BLaER1 treated with 17β-estradiol and CSF1 and Interleukin-3, amounts not matched to agents 10 nM and 100 nM (cell line): ENCODE data around the gene COL11A2.
A peak's percentile ranks its signal among the peaks of the same experiment; 100 is the strongest.

Experiments
- H3K27ac ChIP-seq, 11 experiments: shearing (Covaris generic); formaldehyde crosslinking; 2 replicates each; pipeline ENCODE4 v1.8.1; 2022
- H3K27me3 ChIP-seq, 11 experiments: shearing (Covaris generic); formaldehyde crosslinking; 2 replicates each; pipeline ENCODE4 v1.8.1; 2022
- H3K36me3 ChIP-seq, 11 experiments: shearing (Covaris generic); formaldehyde crosslinking; 2 replicates each; pipeline ENCODE4 v1.8.1; 2022
- H3K4me1 ChIP-seq, 10 experiments: shearing (Covaris generic); formaldehyde crosslinking; 2 replicates each; pipeline ENCODE4 v1.8.1; 2022
- H3K4me2 ChIP-seq, 11 experiments: shearing (Covaris generic); formaldehyde crosslinking; 2 replicates each; pipeline ENCODE4 v1.8.1; 2022
- H3K4me3 ChIP-seq, 10 experiments: shearing (Covaris generic); formaldehyde crosslinking; 2 replicates each; pipeline ENCODE4 v1.8.1; 2022
- H3K9ac ChIP-seq, 11 experiments: shearing (Covaris generic); formaldehyde crosslinking; 2 replicates each; pipeline ENCODE4 v1.8.1; 2022
- H3K9me3 ChIP-seq, 11 experiments: shearing (Covaris generic); formaldehyde crosslinking; replicated peaks in 1 of 11; 2 replicates each; pipeline ENCODE4 v1.8.1; 2022
- H4K20me1 ChIP-seq, 11 experiments: shearing (Covaris generic); formaldehyde crosslinking; 2 replicates each; pipeline ENCODE4 v1.8.1; 2022
- Cebpa-rat ChIP-seq, 11 experiments: shearing (Covaris generic); IDR thresholded peaks; 2 replicates each; pipeline ENCODE4 v1.8.1; 2022

COL11A2 gene

DNA sequence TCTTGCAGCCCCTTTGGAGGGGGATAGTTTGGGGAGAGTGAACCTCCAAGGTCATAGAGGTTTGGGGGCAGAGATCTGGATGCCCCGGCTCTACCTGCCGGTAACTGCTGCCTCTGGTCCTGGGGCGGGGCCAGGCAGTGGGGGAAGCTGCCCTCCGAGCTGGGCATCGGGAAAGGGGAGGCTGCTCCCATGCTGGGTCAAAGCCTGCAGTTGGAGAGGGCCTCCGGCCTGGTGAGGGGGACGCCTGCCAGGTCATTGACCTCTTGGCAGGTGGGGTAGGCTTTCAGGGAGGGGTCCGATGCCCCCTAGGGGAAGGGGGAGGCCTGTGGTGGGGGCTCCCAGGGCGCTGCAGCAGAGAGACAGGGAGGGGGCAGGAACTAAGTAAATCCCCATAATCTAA lies 7.1 kb downstream of the COL11A2 start:
- Histone ChIP-seq H3K4me3 (no peak overlapping the region), H3K9me3 (peaks cover 0 to 28% (median 17%) of the 10 kb centered on the region in 11 experiments; a peak in 14 of 22 replicates), H3K27me3 (peaks cover 3 to 15% (median 12%) of the 10 kb centered on the region in 11 experiments; a peak in 13 of 22 replicates), H3K27ac (no peak overlapping the region), H3K4me2 (no peak overlapping the region), H3K4me1 (peaks cover 5 to 18% (median 14%) of the 10 kb centered on the region in 10 experiments; a peak in 19 of 20 replicates), H4K20me1 (no peaks in the 10 kb centered on the region), H3K9ac (no peak overlapping the region), H3K36me3 (no peaks in the 10 kb centered on the region)
- no peak for TF ChIP-seq Cebpa-rat (IDR thresholded peaks at IDR 0.05)

DNA sequence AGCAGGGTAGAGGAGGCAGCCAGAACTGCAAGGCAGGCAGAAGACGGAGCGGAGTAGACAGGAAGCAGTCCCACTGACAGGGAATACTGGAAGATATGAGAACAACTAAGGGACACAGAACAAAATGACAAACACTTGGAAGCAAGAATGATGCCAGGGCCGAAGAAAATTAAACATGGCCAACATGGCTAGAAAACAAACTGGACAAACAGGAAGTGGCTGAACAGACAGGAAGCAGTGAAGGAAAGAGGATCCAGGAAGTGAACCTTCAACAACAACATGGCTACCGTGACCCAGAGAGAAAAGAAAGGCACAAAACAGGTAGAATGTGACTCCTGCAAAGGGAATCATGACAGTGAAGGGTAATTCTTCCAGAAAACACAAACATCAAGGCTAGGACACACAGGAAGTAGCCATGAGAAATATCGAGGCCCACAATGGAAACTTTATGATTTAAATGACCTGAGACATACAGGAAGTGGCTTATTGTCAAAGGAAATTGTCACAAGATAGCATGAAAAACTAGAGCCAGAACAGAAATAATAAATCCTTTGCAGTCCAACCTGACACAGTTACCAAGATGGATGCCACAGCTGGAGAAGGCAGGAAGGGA lies 9.1 kb downstream of the COL11A2 start:
- Histone ChIP-seq H3K36me3 (no peaks in the 10 kb centered on the region), H3K4me2 (peak overlapping the region; percentile 34 to 69 (median 46)), H4K20me1 (no peaks in the 10 kb centered on the region), H3K9ac (peak overlapping the region in 6 of 11 experiments; percentile 12 to 48 (median 21); a peak in 7 of 22 replicates), H3K4me1 (peaks cover 5 to 25% (median 16%) of the 10 kb centered on the region in 10 experiments; a peak in 19 of 20 replicates), H3K27me3 (no peaks in the 10 kb centered on the region), H3K4me3 (peak overlapping the region in 6 of 10 experiments; percentile 2 to 21 (median 9); a peak in 8 of 20 replicates), H3K9me3 (peaks cover 0 to 28% (median 17%) of the 10 kb centered on the region in 11 experiments; a peak in 14 of 22 replicates), H3K27ac (peak overlapping the region; percentile 61 to 84 (median 74); a peak in 21 of 22 replicates)
- TF ChIP-seq Cebpa-rat (IDR thresholded peaks at IDR 0.05), result no peak

DNA sequence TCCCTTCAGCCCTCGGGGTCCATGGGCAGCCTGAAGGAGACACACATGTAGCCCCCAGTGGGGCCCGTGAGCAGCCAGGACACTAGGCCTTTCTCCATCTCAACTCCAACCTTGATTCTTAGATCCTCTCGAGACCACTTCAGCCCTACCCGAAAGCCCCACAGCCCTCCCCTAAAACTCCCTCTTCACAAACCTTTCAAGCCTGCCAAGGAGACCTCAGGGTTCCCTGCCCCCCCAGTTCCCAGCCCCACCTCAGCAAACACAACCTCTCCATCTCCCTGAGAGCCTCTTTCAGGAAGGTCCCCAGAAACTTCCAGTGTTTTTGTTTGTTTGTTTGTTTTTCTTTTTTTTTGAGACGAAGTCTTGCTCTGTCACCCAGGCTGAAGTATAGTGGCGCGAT lies 11.1 kb downstream of the COL11A2 start:
- no peak overlapping the region for H3K4me2 ChIP-seq
- H3K9me3 ChIP-seq, result peaks cover 0 to 28% (median 17%) of the 10 kb centered on the region in 11 experiments; a peak in 14 of 22 replicates
- H4K20me1 ChIP-seq, result no peaks in the 10 kb centered on the region
- no peaks in the 10 kb centered on the region for H3K36me3 ChIP-seq
- H3K4me1 ChIP-seq, result peaks cover 8 to 45% (median 33%) of the 10 kb centered on the region in 10 experiments; a peak in 19 of 20 replicates
- no peak overlapping the region for H3K9ac ChIP-seq
- H3K4me3 ChIP-seq, result no peak overlapping the region
- H3K27me3 ChIP-seq, result no peaks in the 10 kb centered on the region
- no peak for TF ChIP-seq Cebpa-rat (IDR thresholded peaks at IDR 0.05)
- no peak overlapping the region for H3K27ac ChIP-seq

DNA sequence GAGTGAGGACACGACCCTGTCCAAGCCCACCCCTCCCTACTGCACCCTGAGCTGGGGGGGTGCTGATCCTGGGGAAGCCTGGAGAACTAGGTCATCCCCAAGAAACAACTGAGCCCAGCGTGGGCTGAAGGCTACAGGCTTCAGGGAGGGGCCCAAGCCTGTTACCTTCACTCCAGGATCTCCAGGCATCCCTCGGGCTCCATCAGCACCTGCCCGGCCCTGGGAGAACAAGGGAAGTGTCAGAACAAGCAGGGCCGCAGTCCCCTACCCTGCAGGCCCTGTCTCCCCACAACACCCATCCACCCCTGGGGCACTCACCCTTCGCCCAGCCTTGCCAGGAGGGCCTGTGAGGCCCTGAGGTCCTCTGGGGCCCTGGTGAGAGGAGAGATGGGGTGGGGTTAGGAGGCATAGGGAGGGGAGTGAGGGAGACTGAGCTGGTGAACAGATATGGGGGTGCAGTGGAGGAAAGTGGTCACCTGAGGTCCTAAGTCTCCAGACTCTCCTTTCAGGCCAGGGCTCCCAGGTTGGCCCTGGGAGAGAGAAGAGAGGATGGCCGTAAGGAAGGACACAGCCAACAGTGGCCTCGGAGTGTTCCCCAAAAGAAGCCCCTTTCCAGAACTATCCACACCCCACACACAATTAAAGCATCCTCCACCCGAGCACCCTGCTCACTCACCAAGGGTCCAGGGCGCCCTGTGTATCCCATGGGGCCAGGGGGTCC lies 13.4 kb downstream of the COL11A2 start:
- no peak overlapping the region for H3K27ac ChIP-seq
- peaks cover 0 to 17% (median 12%) of the 10 kb centered on the region in 11 experiments; a peak in 14 of 22 replicates for H3K9me3 ChIP-seq
- no peaks in the 10 kb centered on the region for H4K20me1 ChIP-seq
- H3K4me2 ChIP-seq, result peak overlapping the region in 4 of 11 experiments; percentile 75 to 92 (median 86); a peak in 5 of 22 replicates
- H3K4me1 ChIP-seq, result peaks cover 8 to 61% (median 48%) of the 10 kb centered on the region in 10 experiments
- no peaks in the 10 kb centered on the region for H3K27me3 ChIP-seq
- H3K9ac ChIP-seq, result no peak overlapping the region
- TF ChIP-seq Cebpa-rat (IDR thresholded peaks at IDR 0.05), result no peak
- no peaks in the 10 kb centered on the region for H3K36me3 ChIP-seq
- H3K4me3 ChIP-seq, result no peak overlapping the region

DNA sequence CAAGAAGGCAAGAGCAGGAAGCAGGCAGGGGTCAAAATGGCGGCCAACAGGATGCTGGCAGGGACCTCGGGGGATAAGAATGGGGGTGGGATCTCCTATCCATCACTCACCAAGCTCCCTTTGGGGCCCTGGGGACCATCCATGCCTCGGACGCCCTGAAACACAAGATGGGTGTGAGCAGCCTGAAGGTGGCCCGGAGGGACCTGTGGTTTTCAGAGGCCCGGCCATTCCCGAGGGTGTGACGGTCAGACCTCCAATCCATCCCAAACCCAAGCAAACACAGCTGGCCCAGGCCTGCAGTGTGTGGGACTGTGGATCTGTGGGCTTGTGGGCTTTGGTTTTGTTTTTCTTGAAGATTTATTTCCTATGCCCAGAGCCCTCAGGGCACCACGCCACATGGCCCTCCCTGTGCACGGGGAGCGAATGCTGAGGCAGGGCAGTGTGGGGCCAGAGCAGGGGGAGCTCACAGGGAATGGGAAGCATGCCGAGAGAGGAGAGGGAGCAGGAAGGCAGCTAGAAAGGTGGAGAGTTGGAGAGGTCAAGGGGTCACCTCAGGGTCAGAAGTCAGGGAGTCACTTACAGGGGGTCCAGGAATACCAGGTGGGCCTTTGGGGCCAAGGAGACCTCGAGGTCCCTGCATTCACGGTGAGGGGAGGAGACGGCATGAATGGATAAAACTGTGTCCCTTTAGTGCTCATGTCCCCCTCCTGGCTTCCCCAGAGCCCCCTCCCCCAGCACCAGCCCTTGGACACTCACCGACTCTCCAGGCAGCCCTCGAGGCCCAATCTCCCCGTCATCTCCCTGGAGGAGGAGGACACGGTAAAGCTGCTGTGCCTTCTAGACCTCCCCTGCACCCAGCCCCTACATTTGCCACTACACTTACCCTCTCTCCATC lies 14.5 kb downstream of the COL11A2 start:
- Histone ChIP-seq H3K4me3 (no peak overlapping the region), H3K4me1 (peaks cover 11 to 61% (median 49%) of the 10 kb centered on the region in 10 experiments), H3K9me3 (peaks cover 0 to 6% (median 3%) of the 10 kb centered on the region in 11 experiments; a peak in 9 of 22 replicates), H3K4me2 (peak overlapping the region; percentile 5 to 92 (median 62); a peak in 19 of 22 replicates), H4K20me1 (no peaks in the 10 kb centered on the region), H3K27ac (peak overlapping the region in 6 of 11 experiments; percentile 12 to 55 (median 32); a peak in 9 of 22 replicates), H3K9ac (0 out of 22 replicates have a peak overlapping the region, but pooled peaks of 2 of the 11 experiments have one; percentile 24 to 26), H3K27me3 (no peaks in the 10 kb centered on the region), H3K36me3 (no peaks in the 10 kb centered on the region)
- no peak for TF ChIP-seq Cebpa-rat (IDR thresholded peaks at IDR 0.05)

DNA sequence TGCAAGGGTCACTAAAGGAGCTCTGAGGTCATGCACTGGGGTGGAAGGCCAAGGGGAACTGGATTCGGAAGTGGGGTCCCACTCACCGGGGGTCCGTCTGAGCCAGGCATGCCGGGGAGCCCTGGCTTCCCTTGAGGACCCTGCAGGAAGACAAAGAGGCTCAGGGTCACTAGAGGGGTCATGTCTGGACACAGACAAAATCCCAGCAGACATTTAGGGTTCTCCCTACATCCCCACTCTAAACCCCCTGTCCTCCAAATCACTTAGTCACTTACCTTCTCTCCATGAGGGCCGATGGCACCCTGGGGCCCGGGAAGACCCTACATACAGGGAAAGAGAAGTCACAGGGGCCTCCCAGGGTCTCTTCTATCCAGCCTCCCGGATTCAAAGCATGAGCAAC lies 15.4 kb downstream of the COL11A2 start:
- H3K27me3 ChIP-seq, result no peaks in the 10 kb centered on the region
- peak overlapping the region in 9 of 11 experiments; percentile 46 to 92 (median 68); a peak in 16 of 22 replicates for H3K4me2 ChIP-seq
- H4K20me1 ChIP-seq, result no peaks in the 10 kb centered on the region
- H3K9ac ChIP-seq, result no peak overlapping the region
- no peaks in the 10 kb centered on the region for H3K9me3 ChIP-seq
- H3K27ac ChIP-seq, result peak overlapping the region in 5 of 11 experiments; percentile 14 to 55 (median 47); a peak in 5 of 22 replicates
- no peak for TF ChIP-seq Cebpa-rat (IDR thresholded peaks at IDR 0.05)
- no peak overlapping the region for H3K4me3 ChIP-seq
- peaks cover 14 to 70% (median 58%) of the 10 kb centered on the region in 10 experiments for H3K4me1 ChIP-seq
- no peaks in the 10 kb centered on the region for H3K36me3 ChIP-seq

DNA sequence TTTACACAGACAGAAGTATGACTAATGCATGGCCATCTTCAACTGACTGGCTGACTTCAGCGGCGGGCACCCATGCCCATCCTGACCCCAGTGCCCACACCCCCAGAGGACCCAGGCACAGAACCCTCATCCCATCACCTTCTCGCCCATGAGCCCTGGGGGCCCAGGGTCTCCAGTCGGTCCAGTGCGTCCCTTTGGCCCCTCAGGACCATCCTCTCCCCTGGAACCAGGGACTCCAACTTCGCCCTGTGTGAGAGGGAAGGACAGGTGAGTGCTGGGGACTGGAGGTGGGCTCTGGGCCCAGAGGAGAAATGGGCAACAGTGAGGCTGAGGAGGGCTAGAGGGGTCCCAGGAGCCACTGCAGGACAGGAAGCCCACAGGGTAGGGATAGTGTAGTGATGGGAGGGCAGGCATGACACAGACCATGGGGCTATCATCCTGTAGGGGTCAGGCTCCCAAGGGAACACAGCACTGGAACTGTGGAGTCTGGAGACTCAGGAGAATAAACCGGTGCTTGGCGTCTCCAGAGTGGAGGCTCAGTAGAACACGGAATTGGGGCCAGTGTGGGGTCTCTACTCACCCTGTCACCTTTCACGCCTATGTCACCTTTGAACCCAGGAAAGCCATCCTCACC lies 16.7 kb downstream of the COL11A2 start:
- H3K4me3 ChIP-seq, result no peak overlapping the region
- H3K9ac ChIP-seq, result peak overlapping the region in 1 of 11 experiments; percentile 54; a peak in 1 of 22 replicates
- H3K9me3 ChIP-seq, result no peaks in the 10 kb centered on the region
- no peaks in the 10 kb centered on the region for H3K36me3 ChIP-seq
- H3K27me3 ChIP-seq, result no peaks in the 10 kb centered on the region
- H3K4me2 ChIP-seq, result peak overlapping the region in 7 of 11 experiments; percentile 77 to 93 (median 87); a peak in 13 of 22 replicates
- H3K4me1 ChIP-seq, result peaks cover 14 to 83% (median 70%) of the 10 kb centered on the region in 10 experiments
- no peak for TF ChIP-seq Cebpa-rat (IDR thresholded peaks at IDR 0.05)
- no peak overlapping the region for H3K27ac ChIP-seq
- no peaks in the 10 kb centered on the region for H4K20me1 ChIP-seq

DNA sequence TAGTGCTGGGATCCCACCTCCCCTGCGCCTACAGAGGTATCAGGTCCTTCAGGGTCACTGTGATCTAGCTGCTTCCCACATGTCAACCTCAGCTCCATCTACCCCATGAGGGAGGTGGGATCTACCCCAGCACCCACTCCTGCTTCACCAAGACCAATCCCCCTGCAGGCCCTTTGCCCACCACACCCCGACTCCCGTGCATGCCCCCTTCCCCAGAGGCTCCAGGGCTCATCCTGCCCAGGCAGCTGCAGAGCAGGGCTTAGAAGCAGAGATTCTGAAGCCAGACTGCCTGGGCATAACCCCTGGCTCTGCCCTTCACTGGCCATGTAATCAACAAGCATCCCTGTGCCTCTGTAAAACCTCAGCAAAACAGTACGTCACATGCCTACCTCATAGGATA lies 17.5 kb downstream of the COL11A2 start:
- Histone ChIP-seq H3K9me3 (no peaks in the 10 kb centered on the region), H3K27me3 (no peaks in the 10 kb centered on the region), H3K4me3 (no peak overlapping the region), H3K4me1 (peaks cover 18 to 91% (median 77%) of the 10 kb centered on the region in 10 experiments), H3K27ac (no peak overlapping the region), H4K20me1 (no peaks in the 10 kb centered on the region), H3K36me3 (no peaks in the 10 kb centered on the region), H3K9ac (peak overlapping the region in 1 of 11 experiments; percentile 54; a peak in 1 of 22 replicates), H3K4me2 (peak overlapping the region in 9 of 11 experiments; percentile 71 to 93 (median 86); a peak in 17 of 22 replicates)
- TF ChIP-seq Cebpa-rat (IDR thresholded peaks at IDR 0.05), result no peak
